Amygdala (tissue), 56 donors: ENCODE results near the gene SDR42E1.
"Not testable (repeated sequence)": the region's sequence is repeated elsewhere in the genome, so short reads cannot be mapped to it uniquely, and the experiment has no call there.

ENCODE experiments used
- DNase-seq, 56 donors: peaks; one replicate each; lab custom pipeline; 2025; lab: John Stamatoyannopoulos, UW

SDR42E1 gene

DNA sequence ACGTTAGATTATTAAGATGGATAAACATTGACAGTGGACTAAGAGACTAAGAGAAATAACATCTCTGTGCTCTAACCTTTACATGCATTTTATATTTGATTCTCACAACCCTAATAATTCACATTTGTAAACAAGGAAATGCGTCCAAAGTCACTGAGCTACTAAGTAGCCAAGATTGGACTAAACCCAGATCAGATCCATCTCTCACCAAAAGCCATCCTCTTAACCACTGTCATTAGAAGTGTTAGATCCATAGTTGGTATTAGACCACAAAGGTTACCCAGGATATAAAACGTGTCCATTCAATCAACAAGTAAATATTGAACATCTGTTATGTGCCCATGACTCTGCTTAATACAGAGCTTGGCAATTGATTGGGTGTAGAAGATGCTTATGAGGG is 29.0 kb upstream of the SDR42E1 start:
- no peak for DNase-seq

DNA sequence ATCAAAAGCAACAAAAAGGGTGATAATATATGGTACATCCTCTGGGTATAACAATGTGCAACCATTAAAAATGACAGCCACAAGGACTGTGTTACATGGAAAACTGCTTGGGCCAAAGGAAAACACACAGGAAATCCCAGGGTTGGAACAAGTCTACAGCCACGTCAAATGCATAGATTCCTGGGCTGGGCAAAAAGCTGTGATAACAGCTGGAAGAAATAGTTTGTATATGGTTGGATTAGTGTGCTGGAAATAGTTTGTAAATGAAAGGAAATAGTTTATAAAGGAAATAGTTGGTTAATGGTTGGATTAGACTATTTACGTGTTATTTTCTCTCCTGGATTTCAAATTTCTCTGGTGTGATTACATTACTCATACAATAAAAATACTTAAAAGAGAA is 26.4 kb upstream of the SDR42E1 start:
- DNase-seq: no peak

DNA sequence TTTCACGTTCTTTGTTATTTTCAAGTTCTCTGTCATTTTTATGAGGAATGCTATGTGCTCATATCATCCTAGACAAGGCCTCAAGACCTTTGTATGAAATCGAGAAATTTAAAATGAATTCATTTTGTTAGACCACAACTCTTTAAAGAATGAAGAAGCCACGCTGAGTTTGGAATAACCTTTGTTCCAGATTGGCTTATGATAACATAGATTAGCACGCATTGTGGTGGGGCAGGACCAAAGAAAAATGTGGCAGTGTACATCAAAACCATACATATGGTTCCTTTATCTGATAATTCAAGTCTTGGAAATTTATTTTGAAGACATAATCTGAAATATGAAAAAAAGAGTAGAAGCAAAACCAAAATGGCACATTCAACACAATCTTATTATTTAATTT is 26.0 kb upstream of the SDR42E1 start:
- no peak for DNase-seq

DNA sequence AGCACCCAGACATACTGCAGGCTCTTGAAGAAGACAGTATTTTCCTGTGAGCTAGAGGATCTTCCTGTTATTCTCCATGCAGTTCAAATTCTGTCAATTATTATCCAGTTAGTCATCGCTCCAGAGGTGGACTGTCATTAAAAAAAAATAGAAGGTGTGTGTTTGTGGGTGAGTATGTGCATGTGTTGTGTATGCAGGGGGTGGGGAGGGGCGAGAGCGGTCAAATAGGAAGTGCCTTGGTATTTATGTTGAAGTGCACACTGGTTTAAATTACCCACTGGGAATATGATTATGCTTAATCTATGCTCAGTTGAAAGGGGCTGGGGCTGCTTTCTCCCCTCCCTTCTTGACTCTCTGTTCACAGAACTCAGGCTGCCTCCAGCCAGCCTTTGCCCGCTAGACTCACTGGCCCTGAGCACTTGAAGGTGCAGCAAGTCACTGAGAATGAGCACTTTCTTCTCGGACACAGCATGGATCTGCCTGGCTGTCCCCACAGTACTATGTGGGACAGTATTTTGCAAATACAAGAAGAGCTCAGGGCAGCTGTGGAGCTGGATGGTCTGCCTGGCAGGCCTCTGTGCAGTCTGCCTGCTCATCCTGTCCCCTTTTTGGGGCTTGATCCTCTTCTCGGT is 23.8 kb upstream of the SDR42E1 start, which contains the start of gene HSD17B2:
TSS of gene HSD17B2 (plus strand) at position 273 of the 632 bp plus-strand sequence. CDS start at position 445, 172 bp downstream.
- no peak for DNase-seq

DNA sequence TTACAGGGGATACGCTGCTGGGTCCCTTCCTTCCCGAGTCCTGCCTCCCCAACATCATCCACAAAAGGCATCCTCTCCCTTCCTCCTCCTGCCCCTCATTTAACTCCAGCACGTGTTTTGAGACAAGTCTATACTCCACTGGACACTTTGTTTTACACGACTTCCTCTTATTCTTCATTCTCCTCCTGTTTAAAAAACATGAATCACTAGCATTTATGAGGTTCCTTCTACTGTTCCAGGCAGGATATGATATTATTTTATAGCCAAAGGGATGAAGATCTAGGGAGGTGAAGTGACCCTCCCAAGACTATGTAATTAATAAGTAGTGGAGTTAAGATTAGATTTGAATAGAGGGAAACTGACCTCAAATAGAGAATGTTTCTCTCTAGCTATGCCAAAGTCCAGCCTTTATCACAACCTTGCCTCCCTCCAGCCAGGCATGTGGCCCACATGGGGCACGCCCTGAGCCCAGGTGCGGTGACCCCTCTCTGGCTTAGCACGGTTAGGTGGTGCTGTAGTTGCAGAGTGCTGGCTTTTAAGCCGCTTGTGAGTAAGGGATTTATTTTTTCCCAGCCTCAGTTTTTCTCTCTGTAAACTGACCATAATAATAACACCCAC is 22.5 kb upstream of the SDR42E1 start:
- no peak for DNase-seq

DNA sequence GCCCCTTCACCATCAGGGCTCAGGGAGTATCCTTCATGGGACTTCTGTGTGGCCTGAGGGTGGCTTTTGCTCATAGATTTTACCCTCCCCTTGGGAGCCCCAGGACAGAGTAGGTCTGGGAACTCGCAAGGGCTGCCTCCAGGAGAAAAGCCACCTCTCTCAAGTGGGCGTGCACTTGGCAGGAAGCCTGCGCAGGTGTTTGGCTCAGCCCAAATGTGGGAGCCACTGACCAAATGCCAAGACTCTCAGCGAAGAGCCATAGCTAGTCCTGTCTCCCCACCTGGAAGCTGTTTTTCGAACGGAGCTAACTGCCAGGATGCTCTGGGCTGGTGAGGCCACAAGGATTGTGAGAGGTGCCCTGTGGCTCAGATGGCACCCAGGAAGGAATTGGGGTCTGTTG is 21.7 kb upstream of the SDR42E1 start:
- DNase-seq: no peak

DNA sequence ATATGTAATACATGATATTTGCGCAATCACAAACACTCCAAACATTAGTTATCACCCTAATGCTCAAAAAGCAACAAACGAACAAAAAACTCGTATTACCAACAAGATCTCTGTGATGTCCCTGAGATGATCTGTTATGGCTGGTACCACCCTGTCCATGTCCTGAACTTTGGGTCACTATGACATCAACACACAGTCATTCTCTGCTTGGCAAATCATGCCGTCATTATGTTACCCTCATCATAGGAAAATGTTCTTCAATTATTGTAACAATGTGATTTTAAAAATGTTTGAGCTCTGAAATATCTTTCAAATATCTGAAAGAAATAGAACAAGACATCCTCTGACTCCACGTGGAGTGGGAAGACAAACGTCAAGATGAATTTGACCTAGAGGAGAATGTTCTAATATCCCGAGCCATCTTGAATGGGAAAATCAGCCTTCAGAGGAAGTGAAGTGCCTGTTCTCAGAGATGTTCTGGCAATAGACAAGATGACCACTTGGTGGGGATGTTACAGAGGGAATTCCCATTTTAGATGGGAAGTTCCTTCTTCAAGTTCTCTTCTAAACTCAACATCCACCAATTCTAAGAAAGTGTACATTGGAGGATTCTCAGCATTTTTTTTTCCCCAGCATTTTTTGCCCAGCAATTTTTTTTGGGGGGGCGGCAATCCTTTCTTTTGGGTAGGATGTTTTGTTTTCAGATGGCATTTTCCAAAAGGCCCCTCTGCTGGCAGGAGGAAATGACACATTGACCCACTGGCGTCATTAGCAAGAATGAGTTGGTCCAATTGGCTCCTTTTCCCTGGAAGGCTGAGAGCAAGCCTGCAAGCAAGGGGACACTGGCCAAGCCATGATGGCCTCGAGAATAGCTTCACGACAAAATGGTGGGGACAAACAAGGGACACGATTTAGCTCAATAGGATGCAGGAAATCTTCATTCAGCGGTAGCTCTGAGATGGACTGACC is 20.1 kb upstream of the SDR42E1 start:
- peak in 6 of 56 donors; percentile 0 to 34 (median 15) for DNase-seq

DNA sequence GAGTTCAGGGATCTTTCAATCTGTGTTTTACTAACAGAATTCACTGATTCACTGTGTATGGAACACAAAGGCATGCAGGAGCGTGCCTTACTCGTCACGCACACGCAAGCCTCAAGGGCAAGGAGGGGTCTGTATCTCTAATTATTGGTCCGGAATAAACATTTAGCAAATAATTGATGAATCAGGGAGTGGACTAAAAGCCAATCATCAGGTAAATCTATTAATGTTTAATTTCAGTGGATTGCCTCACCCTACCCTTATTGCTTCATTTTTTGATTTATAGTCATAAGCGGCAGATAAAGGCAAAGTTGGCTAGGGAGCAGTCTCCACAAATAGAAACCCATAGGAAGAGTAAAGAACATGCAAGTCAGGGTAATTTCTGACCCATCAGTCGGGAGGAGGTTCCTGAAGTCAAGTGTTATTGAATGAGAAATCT is 16.4 kb upstream of the SDR42E1 start:
- no peak for DNase-seq

DNA sequence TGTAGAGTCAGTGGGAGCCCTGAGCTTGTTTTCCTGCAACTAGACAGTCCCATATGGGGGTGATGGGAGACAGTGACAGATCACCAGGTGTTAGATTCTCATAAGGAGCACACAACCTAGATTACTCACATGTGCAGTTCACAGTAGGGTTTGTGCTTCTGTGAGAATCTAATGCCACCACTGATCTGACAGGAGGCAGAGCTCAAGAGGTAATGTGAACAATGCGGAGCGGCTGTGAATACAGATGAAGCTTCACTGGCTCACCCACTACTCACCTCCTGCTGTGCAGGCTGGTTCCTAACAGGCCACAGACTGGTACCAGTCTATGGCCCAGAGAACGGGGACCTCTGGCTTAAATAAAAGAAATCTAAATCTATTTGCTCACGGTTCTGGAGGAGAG is 13.6 kb upstream of the SDR42E1 start:
- DNase-seq: no peak

DNA sequence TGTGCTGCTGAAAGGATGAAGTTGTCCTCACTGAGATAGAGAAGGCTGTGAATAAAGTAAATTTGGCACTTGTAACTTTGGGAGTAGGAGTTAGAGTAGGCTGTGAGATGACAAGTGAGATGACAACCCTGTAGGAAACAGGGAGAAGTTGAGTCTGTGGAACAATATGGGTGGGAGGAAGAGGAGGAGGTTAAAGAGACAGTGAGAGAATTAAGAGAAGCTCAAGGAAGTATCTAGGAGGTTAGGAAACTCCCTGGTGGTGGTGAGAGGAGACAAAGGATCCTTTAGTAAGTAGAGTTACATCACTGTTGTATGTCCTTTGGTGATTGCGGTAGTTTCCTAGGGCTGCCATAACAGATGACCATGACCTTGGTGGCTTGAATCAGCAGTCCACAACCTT is 13.0 kb upstream of the SDR42E1 start:
- DNase-seq: peak in 1 of 56 donors; percentile 9

DNA sequence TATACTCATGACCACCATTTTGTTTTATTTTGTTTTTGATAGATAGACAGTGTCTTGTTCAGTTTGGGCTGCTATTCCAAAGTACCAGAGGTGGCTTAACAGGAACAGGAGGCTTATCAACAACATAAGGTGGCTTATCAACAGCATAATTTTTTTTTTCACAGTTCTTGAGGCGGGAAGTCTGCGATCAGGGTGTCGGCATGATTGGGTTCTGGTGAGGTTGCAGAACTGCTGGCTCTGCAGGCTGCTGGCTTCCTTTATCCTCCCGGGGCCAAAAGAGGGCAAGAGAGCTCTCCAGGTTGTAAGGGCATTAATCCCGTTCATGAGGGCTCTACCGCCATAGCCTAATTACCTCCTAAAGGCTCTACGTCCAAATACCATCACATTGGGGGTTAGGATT is 11.9 kb upstream of the SDR42E1 start:
- no peak for DNase-seq

DNA sequence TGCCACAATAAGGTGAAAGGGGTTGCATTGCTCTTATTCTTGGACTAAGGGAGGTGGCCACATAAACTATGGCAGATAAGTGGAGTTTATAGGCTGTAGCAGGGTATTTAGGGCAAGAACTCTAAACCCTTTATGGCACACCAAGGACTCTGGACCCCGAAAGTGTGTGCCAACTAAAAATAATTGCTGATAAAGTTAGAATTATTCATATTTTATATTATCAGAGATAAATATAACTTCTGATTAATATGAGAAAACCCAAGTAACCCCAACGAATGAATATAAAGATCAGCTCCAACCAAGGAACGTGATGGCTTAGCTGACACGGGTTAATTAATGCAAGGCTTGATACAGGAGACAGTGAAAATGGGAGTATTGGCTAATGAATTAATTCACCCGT is 8.8 kb upstream of the SDR42E1 start:
- DNase-seq: no peak

DNA sequence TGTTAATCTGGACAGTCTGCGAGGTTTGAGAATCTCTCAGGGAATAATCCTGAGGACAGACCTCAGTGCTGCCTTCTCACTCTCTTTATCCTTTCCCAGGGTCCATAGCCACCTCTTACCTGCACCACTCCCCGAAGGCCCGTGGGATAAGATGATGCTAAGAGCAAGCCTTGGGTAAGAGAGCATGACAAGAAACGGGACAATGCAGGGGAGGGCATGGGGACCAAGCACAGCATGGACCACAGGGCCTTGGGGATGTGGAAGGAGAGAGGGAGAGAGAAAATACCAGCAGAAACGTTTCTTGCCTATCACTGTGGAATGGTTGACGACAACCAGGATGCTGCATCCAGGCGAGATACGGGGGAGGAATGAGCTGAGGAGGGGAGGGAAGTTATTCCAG is 8.3 kb upstream of the SDR42E1 start:
- DNase-seq: no peak

DNA sequence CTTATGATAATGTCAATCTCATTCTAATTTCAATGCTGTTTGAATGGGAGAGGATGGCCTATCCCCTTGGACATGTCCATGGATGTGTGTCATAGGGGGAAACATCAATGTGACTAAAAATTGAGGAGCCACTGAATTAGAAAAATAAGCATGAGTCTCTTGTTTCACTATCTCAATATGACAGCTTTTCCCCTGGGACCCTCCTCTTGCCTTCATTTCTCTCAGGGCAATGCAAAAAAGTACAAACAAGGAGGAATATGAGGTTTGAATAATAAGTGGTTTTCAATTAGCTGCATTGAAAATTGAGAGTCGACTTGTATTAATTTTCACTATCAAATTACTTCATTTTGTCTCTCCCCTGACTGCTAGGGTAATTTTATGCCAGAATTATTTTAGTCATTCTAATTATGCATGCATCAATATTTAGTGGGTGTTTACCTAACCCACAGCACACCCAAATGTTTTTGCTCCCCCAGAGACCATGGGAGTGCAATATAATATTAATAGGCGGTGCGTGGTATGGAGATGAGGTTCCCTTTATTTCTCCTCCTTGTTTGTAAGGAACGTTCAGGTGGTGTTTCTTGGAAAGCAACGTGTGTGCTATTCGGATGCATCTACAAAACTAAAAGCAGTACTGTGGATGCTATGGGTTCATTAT is 6.8 kb upstream of the SDR42E1 start:
- no peak for DNase-seq

DNA sequence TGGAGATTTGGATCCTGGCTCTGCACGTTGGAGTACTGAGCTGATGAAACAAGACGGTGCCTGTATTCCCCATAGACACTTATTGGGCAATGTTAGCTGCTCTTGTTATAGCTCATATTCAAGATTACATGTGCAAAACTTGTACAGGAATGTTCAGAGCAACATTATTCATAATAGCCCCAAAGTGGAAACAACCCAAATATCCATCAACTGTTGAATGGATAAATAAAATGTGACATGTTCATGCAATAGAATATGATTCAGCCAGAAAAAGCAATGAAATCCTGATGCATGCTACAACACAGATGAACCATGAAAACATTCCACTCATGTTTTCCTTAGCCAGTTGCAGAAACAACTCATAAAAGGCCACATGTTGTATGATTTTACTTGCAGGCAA is 5.7 kb upstream of the SDR42E1 start:
- DNase-seq: no peak

DNA sequence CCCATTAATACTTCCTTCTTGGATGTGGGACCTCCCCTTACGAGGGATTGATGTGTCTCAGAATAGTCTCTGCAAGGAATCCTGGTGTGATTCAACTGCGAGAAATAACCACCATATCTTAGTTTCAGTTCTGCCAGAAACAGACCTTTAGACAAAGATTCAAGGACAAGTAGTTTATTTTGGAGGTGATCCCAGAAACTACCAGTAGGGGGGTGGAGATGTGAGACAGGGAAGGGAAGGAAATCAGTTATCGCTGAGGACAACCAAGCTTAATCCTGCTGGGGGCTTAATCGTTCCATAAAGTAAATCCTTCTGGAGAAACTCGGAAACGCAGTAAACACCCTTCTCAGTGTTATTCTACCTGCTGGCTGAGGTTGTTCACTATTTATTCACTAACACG is 5.0 kb upstream of the SDR42E1 start:
- DNase-seq: no peak

DNA sequence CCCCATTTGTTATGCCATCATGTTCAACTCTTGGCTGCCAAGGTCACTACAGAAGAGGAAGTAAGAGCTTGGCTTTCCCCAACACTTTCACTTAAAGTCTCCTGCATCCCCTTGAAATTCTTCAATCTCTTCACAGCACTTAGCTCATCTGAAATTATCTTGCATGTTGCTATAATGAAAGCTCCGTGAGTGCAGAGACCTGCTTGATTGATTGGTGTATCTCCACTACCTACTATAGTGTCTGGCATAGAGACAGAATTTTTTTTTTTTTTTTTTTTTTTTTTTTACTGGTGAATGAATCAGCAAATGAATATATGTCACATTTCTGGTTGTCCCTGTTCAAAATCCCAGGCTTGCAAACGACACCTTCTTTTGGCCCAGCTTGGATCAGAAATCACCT is 1.9 kb upstream of the SDR42E1 start:
- no peak for DNase-seq

DNA sequence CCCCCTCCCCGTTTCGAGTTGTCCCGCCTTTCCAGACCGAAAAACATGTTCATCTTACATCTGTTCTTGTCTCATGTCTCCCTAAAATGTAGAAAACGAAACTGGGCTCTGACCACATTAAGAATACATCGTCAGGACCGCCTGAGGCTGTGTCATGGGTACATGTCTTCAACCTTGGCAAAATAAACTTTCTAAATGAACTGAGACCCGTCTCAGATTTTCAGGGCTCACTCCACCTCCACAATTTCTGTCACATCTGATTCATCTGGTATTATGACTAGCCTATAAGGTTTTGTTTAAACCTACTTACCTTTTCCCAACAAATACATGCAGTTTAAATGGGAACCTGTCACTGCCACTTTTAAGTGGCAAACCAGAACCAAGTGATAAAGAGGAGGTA is 621 bp downstream of the SDR42E1 start:
- no peak for DNase-seq

DNA sequence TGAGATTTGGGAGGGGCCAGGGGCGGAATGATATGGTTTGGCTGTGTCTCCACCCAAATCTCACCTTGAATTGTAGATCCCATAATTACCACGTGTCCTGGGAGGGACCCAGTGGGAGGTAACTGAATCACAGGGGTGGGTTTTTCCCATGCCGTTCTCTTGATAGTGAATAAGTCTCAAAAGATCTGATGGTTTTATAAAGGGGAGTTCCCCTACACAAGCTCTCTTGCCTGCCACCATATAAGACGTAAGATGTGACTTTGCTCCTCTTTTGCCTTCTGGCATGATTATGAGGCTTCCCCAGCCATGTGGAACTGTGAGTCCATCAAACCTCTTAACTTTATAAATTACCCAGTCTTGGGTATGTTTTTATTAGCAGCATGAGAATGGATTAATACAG is 1.5 kb downstream of the SDR42E1 start:
- DNase-seq: not testable (repeated sequence)

DNA sequence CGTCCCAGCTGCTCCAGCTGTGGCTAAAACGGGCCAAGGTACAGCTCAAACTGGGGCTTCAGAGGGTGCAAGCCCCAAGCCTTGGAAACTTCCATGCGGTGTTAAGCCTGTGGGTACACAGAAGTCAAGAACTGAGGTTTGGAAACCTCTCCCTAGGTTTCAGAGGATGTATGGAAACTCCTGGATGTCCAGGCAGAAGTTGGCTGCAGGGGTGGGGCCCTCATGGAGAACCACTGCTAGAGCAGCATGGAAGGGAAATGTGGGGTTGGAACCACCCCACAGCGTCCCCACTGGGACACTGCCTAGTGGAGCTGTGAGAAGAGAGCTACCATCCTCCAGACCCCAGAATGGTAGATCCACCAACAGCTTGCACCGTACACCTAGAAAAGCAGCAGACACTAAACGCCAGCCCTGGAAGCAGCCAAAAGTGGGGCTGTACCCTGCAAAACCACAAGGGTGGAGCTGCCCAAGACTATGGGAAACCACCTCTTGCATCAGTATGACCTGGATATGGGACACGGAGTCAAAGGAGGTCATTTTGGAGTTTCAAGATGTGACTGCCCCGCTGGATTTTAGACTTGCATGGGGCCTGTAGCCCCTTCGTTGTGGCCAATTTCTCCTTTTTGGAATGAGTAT is 2.2 kb downstream of the SDR42E1 start:
- DNase-seq: no peak
